GM12874 (cell line): ENCODE data around the gene CABLES2.

Experiments
- CTCF ChIP-seq: IDR thresholded peaks from 2 replicates; pipeline ENCODE4 v1.5.1; 2011; ENCODE audit warnings: low read depth, mild to moderate bottlenecking, control low read depth, low read length, moderate library complexity; ENCODE audit not compliant: insufficient read depth

The CABLES2 gene

GRCh38 chr20:62445553-62446340, 38.7 kb upstream of the CABLES2 start:
- no peak for TF ChIP-seq CTCF

- TF ChIP-seq CTCF = no peak
These were observed 37.2 kb upstream of the CABLES2 start for GRCh38 chr20:62444286-62444685.

- TF ChIP-seq CTCF = no peak
These were observed 35.0 kb upstream of the CABLES2 start for GRCh38 chr20:62441987-62442539.

GRCh38 chr20:62439218-62439617, 32.1 kb upstream of the CABLES2 start:
- no peak for TF ChIP-seq CTCF

GRCh38 chr20:62437927-62438326, 30.8 kb upstream of the CABLES2 start:
- TF ChIP-seq CTCF = no peak

- no peak for TF ChIP-seq CTCF
These were observed 30.4 kb upstream of the CABLES2 start for GRCh38 chr20:62437496-62437895.

- TF ChIP-seq CTCF = no peak
These were observed 29.6 kb upstream of the CABLES2 start for GRCh38 chr20:62436692-62437091.
